IPS DF 4.7 (cell line): ENCODE data around the gene AGTR1.

Source experiments
- DNase-seq: peaks from one replicate; pipeline ENCODE4 v3.0.0-alpha.2; 2013; ENCODE audit warnings: low spot score; ENCODE audit errors: extremely low read depth

AGTR1 gene

DNA sequence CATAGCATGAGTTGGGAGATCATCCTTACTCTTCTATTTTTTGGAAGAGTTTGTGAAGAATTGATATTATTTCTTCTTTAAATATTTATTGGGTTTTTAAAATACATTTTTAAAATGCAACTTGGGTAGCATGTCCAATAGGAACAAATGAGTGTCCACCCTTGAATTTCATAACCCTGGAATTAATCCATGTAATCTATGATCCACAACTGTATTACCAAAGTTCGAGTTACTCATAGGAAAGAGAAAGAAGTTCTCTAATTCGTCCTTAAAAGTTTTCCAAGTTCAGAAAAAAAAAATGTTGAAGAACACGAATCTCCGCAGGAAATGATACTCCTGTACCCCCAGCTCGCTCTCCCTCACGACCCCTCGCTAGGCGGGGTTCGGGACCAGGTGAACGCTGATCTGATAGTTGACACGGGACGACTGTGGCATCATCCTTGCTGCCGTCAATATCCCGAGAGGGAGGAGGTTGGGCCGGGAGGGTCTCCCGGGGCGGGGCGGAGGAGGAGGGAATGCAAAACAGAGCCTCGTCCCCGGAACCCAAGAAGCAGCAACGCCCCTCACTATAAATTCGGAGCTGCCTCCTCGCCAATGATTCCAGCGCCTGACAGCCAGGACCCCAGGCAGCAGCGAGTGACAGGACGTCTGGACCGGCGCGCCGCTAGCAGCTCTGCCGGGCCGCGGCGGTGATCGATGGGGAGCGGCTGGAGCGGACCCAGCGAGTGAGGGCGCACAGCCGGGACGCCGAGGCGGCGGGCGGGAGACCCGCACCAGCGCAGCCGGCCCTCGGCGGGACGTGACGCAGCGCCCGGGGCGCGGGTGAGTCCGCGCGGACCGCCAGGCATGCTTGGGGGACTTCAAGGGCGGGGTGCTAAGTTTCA, at the start of gene AGTR1:
Gene AGTR1, plus strand, starts transcription at position 598 of the 884 bp plus-strand sequence. CDS start 43,133 bp downstream, outside the sequence.
- peak; percentile 22 for DNase-seq

DNA sequence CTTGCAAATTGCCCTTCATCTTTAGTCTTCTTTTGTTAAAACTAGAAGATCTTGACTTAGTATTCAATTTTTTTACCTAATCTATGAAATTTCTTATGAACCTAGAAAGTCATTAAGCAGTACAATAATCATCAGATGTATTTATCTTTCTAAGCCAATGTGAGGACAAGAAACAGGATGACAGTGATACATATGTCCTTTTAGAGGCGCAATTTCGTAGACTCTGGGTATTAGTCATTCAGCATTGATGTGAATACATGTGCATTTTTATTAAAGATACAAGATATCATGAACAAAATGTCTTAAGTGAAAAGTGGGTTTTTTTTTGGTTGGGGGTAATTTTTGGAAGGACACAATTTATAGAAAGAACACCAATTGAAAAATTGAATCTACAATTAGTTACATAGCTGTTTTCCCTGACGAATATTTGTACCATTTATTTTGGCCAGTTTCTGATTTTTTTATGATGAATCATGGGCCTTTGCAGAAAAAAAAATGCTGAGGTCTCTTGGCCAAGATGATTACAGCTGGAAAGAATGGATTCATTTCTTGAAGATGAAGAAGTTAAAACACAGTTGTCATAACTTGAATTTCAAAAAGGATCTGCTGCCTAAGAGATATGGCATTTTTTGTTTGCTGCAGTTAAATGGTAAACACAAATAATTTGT, 48.9 kb upstream of the AGTR1 start:
- no peak for DNase-seq

DNA sequence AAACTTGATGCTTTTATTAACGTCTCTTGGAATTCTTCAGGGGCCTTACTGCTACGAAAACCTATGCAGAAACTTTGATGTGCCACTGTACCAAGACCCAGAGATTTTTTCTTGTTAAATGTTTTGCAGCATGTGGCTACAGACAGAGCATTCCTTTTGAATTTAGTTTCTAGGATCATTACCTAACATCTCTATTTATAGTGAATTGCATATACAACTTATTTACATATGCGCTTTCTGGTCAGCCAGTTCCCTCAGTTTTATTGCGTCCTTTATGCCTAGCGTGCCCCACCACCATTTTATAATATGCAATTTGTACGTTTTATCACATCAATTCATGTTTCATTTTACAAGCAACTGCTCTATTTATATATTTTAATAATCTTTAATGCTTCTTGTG, 46.2 kb upstream of the AGTR1 start:
- DNase-seq: no peak

DNA sequence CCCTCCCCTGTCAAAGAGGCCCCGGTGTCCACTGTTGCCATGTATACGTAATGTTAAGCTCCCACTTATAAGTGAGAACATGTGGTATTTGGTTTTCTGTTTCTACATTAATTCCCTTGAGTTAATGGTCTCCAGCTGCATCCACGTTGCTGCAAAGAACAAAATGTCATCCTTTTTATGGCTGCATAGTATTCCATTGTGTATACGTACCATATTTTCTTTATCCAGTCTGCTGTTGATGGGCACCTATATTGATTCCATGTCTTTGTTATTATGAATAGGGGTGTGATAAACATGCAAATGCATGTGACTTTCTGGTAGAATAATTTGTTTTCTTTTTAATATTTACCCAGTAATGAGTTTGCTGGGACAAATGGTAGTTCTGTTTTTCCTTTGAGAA, 43.3 kb upstream of the AGTR1 start:
- DNase-seq: no peak

DNA sequence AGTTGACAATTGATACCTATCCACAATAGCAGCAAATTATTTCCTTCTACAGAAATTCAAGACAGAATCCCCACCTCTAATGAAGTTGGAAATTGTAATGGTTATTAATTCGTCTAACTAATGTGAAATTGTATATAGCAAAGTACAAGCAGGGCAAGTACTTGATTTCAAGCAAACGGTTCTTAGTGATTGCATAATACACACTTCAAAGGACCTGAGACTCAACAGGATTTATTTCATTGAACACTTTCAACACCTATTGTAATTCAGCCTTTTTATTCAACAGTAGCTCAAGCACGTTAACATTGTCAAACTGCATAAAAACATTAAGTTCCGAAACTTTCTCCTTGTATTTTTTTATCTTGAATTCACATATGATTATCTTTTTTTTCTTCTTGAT, 40.2 kb upstream of the AGTR1 start:
- DNase-seq: no peak

DNA sequence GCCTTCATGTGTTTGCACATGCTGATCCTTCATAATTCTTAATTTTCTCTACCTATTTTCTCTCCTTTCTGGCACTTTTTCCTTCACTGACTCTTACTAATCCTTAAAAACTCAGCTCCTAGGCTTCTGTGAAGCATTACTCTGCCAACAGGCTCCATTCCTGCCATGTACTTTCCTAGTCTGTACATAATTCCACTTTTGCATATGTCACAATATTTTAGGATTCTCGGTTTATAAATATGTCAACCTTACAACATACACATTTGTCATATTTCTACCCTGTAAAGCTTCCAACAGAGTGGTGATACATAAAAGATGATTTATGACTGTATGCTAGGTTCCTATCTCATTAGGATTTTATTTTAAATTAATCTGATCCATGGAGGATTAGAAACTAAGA, 38.2 kb upstream of the AGTR1 start:
- DNase-seq: no peak

DNA sequence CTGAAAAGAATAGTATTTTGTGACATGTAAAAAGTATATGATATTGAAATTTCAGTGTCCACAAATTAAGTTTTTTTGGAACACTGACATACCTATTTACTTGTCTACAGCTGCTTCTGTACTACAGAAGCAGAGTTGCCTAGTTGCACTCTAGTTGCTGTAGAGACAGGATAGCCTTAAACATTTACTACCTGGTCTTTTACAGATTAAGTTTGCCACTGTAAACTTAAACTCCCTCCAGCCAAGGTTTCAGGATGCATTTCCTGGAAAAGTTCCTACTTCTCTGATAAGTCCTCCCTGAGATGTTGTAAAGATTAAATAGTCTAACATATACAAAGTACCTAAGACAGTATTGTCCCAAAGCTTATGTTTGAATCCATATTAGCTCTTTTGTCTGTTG, 17.4 kb upstream of the AGTR1 start:
- no peak for DNase-seq

DNA sequence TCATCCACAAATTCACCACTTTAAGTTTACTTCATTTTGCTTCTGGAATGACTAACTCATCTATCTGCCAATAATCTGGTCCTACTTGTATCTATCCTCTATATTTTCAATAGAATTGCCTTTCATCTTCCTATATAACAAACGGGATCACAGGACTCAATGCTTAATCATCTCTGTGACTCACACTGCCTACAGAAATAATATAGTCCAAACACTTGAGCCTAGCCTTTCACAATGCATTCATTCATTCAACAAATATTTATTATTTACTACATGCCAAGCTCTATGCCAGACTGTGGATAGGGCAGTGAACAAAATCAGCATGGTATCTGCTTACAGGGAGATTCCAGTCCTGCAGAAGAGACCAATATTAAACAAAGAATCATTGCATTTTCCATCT, 16.6 kb upstream of the AGTR1 start:
- DNase-seq: no peak

DNA sequence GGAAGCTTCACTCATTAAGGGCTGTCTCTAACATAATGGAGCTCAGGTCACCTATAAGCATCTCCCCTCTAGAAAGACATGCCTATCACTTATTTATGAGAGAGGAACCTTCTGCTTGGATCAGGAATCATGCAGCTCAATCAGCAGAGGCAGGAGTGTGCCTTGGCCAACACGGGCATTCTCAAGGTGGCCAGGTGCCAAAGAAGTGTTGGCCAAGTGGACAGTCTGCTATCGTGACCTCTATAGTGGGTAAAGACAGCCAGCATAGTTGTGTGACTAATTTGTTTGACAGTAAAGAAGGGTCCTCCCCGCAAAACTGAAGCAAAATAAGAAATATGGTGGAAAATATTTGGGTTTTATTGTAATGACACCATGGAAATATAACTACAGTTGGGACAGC, 14.7 kb upstream of the AGTR1 start:
- DNase-seq: no peak

DNA sequence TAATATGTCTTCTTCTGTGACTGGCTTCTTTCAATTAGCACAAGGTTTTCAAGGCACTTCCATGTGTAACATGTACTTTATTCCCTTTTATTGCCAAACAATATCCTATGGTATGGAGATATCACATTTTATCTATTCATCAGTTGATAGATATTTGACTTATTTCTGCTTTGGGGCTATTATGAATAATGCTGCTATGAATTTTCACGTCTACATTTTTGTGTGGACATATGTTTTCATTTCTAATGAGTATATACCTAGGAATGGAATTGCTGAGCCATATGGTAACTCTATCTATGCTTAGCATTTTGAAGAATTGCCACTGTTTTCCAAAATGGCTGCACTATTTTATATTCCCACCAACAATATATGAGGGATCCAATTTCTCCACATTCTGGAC, 3.6 kb upstream of the AGTR1 start:
- DNase-seq: no peak

DNA sequence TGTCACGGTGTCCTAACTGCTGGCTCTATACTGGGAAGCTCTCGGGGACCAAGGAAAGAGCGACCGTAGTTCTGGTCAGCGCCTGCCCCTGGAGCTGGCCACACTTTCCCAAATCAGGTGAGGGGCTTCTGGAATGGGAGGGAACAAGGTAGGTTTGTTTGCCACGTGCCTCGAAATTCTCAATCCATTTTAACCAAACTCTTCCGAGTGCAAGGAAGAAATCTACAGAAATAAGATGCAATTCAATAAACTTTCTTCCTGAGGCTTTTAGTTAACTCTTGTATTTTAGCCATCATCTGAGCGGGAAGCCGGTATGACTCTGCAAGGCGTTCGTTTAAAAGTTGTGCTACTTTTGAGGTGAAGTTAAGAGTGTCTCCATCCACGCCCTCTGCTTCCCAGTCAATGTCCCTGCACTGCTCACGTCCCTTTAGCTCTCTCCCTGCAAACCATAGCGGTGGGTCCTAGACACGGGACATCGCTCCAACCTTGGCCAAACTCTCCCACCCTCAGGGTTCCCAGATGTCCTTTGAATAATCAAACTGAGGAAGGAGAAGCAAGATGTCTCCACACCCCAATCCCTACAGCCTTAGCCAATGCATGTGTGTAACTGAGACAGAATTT, 597 bp downstream of the AGTR1 start:
- DNase-seq: no peak

DNA sequence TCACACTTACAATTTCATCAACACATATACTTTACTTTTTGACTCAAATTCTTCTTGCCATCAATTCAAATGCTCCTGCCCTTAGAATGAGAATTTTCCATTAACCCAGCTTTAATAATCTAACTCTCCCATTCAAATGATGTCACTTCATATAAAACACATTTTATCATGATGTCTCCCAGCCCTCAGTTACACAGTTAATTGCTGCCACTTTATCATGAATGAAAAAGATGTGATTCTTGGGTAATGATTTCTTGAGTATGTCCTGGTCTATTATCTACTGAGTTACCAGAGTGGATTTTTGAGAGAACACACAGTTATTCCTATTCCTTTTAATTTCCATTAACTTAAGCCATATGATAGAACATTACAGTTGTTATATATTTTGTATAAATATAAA, 7.6 kb downstream of the AGTR1 start:
- DNase-seq: no peak

DNA sequence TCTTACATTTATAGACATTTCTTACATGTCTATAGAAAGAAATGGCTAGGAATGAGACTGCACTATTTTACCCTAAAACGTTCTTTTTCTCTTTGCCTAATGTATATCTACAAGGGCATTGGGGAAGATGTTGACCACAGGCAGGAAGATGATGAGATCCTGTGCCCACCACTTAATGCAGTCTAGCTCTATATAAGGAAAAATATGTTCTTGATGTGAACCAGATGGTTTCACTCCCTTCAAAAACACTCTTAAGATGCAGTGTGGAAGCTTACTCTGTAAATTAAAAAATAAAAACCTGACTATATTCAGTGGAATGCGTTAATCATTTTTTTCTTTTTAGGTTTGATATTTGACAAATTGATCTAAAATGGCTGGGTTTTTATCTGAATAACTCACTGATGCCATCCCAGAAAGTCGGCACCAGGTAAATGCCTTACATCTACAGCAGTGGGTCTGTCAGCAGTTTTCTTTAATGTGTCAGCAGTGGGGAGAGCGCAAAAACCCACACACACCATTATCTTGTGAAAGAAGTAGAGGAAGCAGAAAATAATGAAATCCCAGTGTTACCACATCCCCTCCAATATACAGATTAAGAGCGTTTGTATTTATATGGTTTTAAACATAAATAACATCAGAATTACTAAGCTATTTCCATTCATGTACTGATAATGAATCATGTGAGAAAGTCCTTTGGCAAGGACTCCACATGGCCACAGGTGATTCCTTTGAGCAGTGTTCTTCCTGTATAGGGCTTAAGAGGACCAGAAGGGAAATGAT, 10.1 kb downstream of the AGTR1 start:
- DNase-seq: no peak

DNA sequence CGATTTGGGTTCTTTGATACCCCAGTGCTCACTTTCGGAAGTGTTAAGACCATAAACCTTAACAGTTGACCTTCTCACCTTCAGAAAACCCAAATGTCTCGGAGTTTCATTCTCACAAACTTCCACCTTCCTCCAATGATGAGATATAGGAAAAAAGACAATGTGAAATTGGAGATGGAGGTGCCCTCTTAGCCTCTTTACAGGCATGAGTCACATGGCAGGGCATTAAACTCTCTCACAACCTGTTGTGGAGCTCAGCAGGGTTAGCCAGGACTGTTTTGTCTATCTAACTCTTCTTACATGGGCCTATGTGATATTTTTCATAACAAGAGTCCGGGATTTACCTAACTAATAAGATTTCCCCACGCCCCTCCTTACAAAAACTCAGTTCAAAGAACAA, 10.7 kb downstream of the AGTR1 start:
- no peak for DNase-seq

DNA sequence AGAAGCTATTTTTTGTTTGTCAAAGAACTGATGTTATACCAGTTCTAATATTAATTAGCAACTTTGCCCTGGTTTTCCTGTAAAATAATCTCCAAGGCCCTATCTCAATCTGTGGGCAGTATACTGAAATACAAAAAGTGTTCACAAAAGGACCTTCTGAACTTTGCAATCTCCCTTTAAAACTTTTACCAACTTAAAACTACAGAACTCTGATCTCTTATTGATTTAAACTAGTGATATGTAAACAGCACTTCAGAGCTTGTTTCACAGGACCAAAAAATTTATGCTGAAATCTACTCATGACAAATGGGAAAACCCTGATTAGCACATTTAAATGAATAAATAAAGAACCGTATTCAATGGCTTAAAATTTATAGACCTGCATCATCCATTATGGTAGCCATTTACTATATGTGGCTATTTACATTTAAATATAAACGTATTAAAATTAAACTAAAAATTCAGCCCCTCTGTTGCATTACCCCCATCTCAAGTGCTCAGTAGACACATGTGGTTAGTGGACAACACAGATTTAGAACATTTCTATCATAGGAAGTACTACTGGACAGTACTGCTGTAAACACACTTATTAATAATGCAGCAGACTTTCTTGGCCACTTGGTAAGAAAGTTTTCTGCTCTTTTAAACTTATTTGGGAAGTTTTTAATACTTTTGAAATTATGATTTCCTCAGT, 12.0 kb downstream of the AGTR1 start:
- no peak for DNase-seq

DNA sequence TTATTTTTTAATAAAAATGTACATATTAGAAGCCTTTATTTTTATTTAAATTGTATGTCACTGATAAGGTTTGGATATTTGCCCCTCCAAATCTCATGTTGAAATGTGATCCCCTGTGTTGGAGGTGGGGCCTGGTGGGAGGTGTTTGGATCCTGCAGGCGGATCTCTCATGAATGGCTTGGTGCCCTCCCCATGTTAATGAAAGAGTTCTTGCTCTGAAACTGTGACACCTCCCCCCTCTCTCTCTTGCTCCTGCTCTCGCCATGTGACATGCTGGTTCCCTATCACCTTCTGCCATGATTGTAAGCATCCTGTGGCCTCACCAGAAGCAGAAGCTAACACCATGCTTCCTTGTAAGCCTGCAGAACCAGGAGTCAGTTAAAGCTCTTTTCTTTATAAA, 13.0 kb downstream of the AGTR1 start:
- no peak for DNase-seq

DNA sequence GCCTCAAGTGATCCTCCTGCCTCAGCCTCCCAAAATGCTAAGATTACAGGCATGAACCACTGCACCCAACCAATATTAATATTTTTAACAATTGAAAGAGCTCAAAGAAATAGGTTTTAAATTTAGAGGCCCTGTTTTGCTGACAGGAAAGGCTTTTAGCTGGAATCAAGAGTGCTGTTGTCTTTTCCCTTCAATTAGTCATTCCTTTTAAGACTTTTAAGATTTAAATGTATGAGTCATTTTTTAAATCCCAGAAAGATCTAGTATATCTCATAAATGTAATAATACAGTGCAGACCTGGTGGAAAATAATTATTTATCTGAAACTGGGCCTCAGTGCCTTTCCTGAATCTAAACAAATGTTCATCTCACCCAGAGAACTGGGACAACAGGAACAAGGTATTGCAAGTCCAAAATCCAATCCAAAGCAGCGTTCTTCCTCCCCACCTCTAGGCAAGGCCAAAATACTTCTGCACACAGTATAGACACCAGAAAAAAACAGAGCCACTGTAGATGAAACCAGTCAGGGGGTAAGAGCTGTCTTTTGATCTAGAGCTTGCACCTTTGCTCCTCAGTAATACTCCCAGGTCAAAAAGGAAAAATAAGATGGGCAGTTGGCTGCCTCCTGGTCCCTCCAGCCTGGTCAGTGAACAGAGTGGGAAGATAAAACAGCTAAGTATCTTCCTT, 14.4 kb downstream of the AGTR1 start:
- no peak for DNase-seq

DNA sequence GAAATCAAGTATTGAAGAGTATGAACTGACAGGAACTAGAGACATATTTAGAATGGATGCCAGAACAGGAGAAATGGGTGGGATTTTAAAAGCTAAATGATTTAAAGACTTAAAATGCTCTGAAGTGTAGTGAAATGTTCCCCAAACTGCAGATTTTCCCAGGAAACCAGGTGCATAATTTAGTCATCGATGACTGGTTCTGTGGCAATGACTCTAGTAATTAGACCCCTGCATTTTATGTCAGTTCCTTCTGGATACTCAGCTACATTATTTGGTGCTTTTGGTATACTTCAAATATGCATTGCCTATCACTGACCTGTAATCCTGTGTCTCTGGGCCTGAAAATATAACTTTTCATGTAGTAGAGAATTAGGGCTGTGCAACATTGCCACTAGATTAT, 16.8 kb downstream of the AGTR1 start:
- DNase-seq: no peak

DNA sequence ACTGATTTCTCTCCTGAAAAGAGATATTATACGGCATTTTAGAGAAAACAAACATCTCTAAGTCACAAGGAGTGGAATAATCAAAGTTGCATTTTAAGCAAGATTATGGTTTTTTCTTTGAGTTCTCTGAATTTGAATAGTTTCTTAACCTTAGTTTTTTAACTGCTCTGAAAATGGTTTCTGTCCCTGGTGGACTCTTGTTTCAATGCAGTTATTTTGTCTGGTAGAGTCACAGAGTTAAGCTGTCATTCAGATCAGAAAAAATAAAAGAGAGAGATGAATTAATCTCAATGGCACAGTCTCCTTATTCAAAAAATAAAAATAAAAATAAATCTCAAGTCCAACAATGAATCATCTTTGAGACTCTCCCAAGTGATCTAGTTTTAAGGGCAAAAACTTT, 19.0 kb downstream of the AGTR1 start:
- DNase-seq: no peak

DNA sequence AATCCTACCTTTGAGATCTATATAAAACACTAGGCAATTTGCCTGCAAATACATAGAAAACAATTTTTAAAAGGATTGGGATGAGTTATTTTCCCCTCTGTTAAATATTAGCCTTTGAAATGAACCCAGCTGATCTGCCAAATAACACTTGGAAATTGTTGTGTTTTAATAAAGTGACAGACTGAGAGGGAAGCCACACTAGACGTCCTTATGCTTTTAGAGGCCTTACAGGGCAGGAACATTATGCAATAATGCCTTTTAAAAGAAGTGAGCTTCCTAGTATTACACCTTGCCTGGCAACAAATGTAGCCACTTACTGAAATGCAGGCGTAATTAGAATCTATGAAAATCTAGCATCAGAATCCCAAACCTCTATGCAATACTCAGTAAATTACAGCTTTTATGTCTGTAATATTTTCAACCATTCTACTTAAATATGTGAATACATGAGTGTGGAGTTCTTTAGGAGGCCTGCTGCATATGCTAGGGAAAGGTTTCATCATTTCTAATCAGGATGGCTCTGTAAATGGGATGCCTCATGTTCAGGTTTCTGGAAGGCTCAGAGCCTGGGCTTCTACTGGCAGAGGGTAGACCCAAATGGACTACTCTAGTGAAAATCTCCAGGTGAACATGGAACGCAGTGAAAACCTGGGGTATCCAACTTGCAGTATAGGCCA, 20.3 kb downstream of the AGTR1 start:
- DNase-seq: no peak
